Loucy (cell line): ENCODE data around the gene AHRR.
"Not testable (repeated sequence)": the region's sequence is repeated elsewhere in the genome, so short reads cannot be mapped to it uniquely, and the experiment has no call there.

ENCODE experiments used
- H2AFZ ChIP-seq: fragments of 200-600 bp; sonication (generic); 2 replicates; pipeline ENCODE4 v1.6.0; 2016; ENCODE audit warnings: antibody characterized with exemption, mild to moderate bottlenecking, low read length, moderate library complexity
- H3F3A ChIP-seq: fragments of 200-600 bp; 2 replicates; pipeline ENCODE4 v1.6.0; 2016; ENCODE audit warnings: antibody characterized with exemption, low read depth, mild to moderate bottlenecking
- H3K27me3 ChIP-seq: fragments of 200-600 bp; sonication (generic); 2 replicates; pipeline ENCODE4 v1.6.1; 2014; ENCODE audit warnings: low read length, mild to moderate bottlenecking; ENCODE audit not compliant: insufficient read depth, poor library complexity, severe bottlenecking
- H3K36me3 ChIP-seq: fragments of 200-600 bp; sonication (generic); 2 replicates; pipeline ENCODE4 v1.6.1; 2016; ENCODE audit warnings: low read length; ENCODE audit not compliant: insufficient read depth
- H3K4me1 ChIP-seq: fragments of 200-600 bp; sonication (generic); 2 replicates; pipeline ENCODE4 v1.5.1; 2014; ENCODE audit warnings: low read length, mild to moderate bottlenecking; ENCODE audit not compliant: insufficient read depth, poor library complexity, severe bottlenecking
- H3K4me2 ChIP-seq: fragments of 200-600 bp; sonication (generic); 2 replicates; pipeline ENCODE4 v1.6.0; 2014; ENCODE audit warnings: antibody characterized with exemption, low read length, low read depth, mild to moderate bottlenecking; ENCODE audit not compliant: poor library complexity, severe bottlenecking
- H3K4me3 ChIP-seq: fragments of 200-600 bp; sonication (generic); 2 replicates; pipeline ENCODE4 v1.5.1; 2014; ENCODE audit warnings: low read length, mild to moderate bottlenecking, mixed read lengths; ENCODE audit not compliant: poor library complexity, severe bottlenecking
- H3K79me2 ChIP-seq: fragments of 200-600 bp; sonication (generic); 2 replicates; pipeline ENCODE4 v1.6.1; 2014; ENCODE audit warnings: low read length; ENCODE audit not compliant: insufficient read depth
- H3K9ac ChIP-seq: fragments of 200-600 bp; sonication (generic); 2 replicates; pipeline ENCODE4 v1.6.0; 2014; ENCODE audit warnings: mild to moderate bottlenecking, low read depth, low read length, moderate library complexity; ENCODE audit not compliant: poor library complexity, severe bottlenecking
- H3K9me2 ChIP-seq: fragments of 200-600 bp; sonication (generic); replicated peaks from 2 replicates; pipeline ENCODE4 v1.6.1; 2016; ENCODE audit warnings: low read depth, low read length, mixed read lengths
- H3K9me3 ChIP-seq: fragments of 200-600 bp; sonication (generic); 2 replicates; pipeline ENCODE4 v1.6.1; 2014; ENCODE audit warnings: mild to moderate bottlenecking, antibody characterized with exemption, low read length, low read depth; ENCODE audit not compliant: insufficient read depth
- H4K20me1 ChIP-seq: fragments of 200-600 bp; sonication (generic); 2 replicates; pipeline ENCODE4 v1.6.0; 2014; ENCODE audit warnings: antibody characterized with exemption, low read length, mild to moderate bottlenecking; ENCODE audit not compliant: insufficient read depth, poor library complexity, severe bottlenecking
- CTCF ChIP-seq: fragments of 200-600 bp; sonication (generic); conservative IDR thresholded peaks from 2 replicates; pipeline ENCODE4 v1.5.1; 2014; ENCODE audit warnings: mild to moderate bottlenecking, antibody characterized with exemption, low read length
- EZH2phosphoT487 ChIP-seq: fragments of 200-600 bp; IDR thresholded peaks from 2 replicates; pipeline ENCODE4 v1.6.1; 2018; ENCODE audit warnings: antibody characterized with exemption, mild to moderate bottlenecking, moderate library complexity, borderline replicate concordance

Gene AHRR

GRCh38 chr5:321230-321725 lies at the start of gene AHRR:
Gene AHRR, plus strand, starts transcription at chr5:321714. Its CDS starts 22,189 bp downstream, at chr5:343903.
- Histone ChIP-seq H3K9me2 (no peaks in the 10 kb centered on the region), H3K27me3 (no peaks in the 10 kb centered on the region), H3K36me3 (no peaks in the 10 kb centered on the region; the same call in 1 of the 2 replicates), H3K79me2 (no peaks in the 10 kb centered on the region), H4K20me1 (no peaks in the 10 kb centered on the region), H3F3A (no peaks in the 10 kb centered on the region), H3K9ac (no peak within 1 kb of the TSS), H3K4me2 (no peak within 1 kb of the TSS), H2AFZ (no peak within 1 kb of the TSS), H3K9me3 (no peaks in the 10 kb centered on the region), H3K4me1 (peaks cover 21% of the 10 kb centered on the region), H3K4me3 (no peak within 1 kb of the TSS)
- TF ChIP-seq EZH2phosphoT487 (no peak), CTCF (no peak)

GRCh38 chr5:271828-272167 lies 49.7 kb upstream of the AHRR start:
- Histone ChIP-seq H3K9ac (peak overlapping the region; percentile 72), H3K4me2 (peak overlapping the region; percentile 1)

GRCh38 chr5:273091-273490 lies 48.4 kb upstream of the AHRR start:
- not testable (repeated sequence) for H2AFZ ChIP-seq, H3K9me3 ChIP-seq, H3F3A ChIP-seq, H3K9me2 ChIP-seq, H3K36me3 ChIP-seq, H3K27me3 ChIP-seq
- Histone ChIP-seq H4K20me1 (peaks cover 36% of the 10 kb centered on the region), H3K4me1 (peaks cover 39% of the 10 kb centered on the region), H3K4me2 (peak overlapping the region; percentile 80), H3K9ac (peak overlapping the region; percentile 59), H3K79me2 (peaks cover 57% of the 10 kb centered on the region), H3K4me3 (peak overlapping the region; percentile 85)

More at GRCh38 chr5:271828-272167, 49.7 kb upstream of the AHRR start:
- not testable (repeated sequence) for H2AFZ ChIP-seq, H3K9me3 ChIP-seq, H3K9me2 ChIP-seq, H3K36me3 ChIP-seq, H3F3A ChIP-seq, H3K27me3 ChIP-seq
- Histone ChIP-seq H3K79me2 (peaks cover 45% of the 10 kb centered on the region), H3K4me3 (peak overlapping the region; percentile 85), H3K4me1 (peaks cover 49% of the 10 kb centered on the region), H4K20me1 (peaks cover 35% of the 10 kb centered on the region)

GRCh38 chr5:273491-273890 lies 48.0 kb upstream of the AHRR start:
- H2AFZ ChIP-seq, H3K36me3 ChIP-seq, H3K9me3 ChIP-seq, H3K27me3 ChIP-seq, H3K9me2 ChIP-seq, H3F3A ChIP-seq: not testable (repeated sequence)
- peak overlapping the region; percentile 80 for H3K4me2 ChIP-seq
- peak overlapping the region; percentile 59 for H3K9ac ChIP-seq
- H3K79me2 ChIP-seq: peaks cover 61% of the 10 kb centered on the region
- H4K20me1 ChIP-seq: peaks cover 39% of the 10 kb centered on the region
- peak overlapping the region; percentile 85 for H3K4me3 ChIP-seq
- H3K4me1 ChIP-seq: peaks cover 42% of the 10 kb centered on the region

GRCh38 chr5:274346-274745 lies 47.2 kb upstream of the AHRR start:
- H3K9me2 ChIP-seq, H3K36me3 ChIP-seq, H2AFZ ChIP-seq, H3K9me3 ChIP-seq, H3F3A ChIP-seq, H3K27me3 ChIP-seq: not testable (repeated sequence)
- Histone ChIP-seq H3K9ac (peak overlapping the region; percentile 33), H3K79me2 (peaks cover 69% of the 10 kb centered on the region), H4K20me1 (peaks cover 39% of the 10 kb centered on the region), H3K4me3 (peak overlapping the region; percentile 85), H3K4me1 (peaks cover 48% of the 10 kb centered on the region), H3K4me2 (peak overlapping the region; percentile 80)
